Measurements from ENCODE around the gene FAM227B.

The FAM227B gene

DNA sequence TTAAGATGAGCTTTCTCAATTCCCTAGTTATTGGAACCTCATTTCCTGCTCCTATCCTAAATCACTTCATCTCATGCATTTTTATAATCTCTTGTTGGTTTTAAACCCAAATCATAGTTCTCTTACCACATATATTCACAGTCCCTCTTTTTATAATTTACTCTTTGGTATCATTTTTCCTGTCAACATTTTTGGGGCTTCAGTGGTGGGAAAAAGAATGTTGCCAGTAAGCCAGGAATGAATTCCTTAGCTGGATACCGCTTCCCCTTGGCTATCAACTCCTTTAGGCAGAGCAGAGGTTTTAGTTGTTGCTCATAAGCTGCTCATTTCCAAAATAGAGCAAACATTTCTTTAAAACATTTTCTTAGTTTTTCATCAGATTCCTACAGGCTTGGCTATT is 338.3 kb downstream of the FAM227B start:
- no peak for DNase-seq

GRCh38 chr15:49279521-49280456 is 340.8 kb downstream of the FAM227B start:
- no peak for DNase-seq

DNA sequence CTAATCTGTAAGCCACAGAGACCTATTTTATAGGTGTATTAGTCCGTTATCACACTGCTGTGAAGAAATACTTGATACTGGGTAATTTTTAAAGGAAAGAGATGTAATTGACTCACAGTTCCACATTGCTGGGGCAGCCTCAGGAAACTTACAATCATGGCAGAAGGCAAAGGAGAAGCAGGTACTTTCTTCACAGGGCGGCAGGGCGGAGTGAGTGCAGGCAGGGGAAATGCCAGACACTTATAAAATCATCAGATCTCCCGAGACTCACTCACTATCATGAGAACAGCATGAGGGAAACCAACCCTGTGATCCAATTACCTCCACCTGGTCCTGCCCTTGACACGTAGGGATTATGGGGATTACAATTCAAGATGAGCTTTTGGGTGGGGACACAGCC is 341.9 kb downstream of the FAM227B start:
- DNase-seq: no peak
